Stimulated activated CD8-positive, alpha-beta memory T cell treated with anti-CD3 and anti-CD28 coated beads, Interleukin-12 subunit alpha, Interleukin-12 subunit beta, amount 100 ng/mL, for 24 hours (primary cell): ENCODE measurements around the gene RGR.

Experiments
- DNase-seq: peaks from one replicate; pipeline ENCODE4 v3.0.0-alpha.2; 2020; ENCODE audit errors: extremely low read depth

The RGR gene

DNA sequence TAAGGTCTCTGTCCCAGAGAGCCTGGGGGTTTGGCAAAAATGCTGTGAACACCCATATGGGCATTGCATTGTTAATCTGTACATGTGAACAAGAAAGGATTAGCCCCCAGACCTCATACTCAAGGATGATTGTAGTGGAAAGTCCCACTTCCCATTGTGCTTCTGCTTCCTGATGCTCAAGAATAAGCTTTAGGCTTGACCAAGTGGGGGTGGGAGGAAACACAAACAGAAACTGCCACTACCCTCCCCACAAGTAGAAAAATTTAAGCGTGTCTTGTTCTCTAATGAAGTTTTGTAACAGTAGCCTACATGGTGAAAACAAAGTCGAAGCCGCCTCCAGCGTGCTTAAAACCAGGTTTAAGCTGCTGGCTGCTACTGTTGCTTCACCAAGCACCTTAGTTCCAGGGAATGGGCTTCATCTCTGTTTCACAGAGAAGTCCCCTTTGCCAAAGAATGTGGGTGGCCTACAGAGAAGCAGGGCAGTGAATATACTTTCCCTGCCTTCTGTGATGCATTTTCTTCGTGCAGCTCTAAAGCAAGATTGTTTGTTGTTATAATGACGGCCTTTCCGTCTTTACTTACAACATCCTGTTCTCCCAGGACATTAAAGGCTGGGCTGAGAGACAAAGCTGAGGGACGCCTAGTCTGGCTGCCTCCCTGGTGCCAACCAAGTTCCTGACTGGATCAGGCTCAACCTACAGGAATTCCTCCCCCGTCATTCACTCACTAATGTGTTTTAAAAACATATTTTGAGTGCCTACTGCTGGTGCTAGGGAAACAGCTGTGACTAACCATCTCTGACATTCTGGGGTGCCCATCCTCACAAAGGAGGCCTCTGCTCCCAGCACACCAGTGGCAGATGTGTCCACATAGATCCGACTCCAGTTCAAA is 51.5 kb downstream of the RGR start:
- DNase-seq = no peak

- no peak for DNase-seq
Observed at GRCh38 chr10:84298057-84298456, 53.2 kb downstream of the RGR start.

DNA sequence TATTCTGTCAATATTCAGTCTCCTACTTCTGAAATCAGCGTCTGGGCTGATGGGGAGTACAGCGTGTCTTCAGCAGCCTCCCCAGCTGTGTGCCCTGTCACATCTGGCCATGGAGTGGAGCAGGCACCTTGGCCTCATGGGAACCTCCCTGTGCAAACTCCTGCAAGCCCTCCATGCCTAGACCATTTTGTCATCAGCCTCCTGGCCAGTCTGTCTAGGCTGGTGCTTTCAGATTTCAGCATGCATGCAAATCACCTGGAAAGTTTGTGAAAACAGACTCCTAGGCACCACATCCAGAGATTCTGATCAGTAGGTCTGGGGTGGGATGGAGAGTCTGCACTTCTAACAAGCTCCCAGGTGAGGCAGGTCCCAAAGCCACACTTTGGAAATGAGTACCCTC is 57.4 kb downstream of the RGR start:
- no peak for DNase-seq

GRCh38 chr10:84306751-84307384 is 62.0 kb downstream of the RGR start:
- no peak for DNase-seq

DNA sequence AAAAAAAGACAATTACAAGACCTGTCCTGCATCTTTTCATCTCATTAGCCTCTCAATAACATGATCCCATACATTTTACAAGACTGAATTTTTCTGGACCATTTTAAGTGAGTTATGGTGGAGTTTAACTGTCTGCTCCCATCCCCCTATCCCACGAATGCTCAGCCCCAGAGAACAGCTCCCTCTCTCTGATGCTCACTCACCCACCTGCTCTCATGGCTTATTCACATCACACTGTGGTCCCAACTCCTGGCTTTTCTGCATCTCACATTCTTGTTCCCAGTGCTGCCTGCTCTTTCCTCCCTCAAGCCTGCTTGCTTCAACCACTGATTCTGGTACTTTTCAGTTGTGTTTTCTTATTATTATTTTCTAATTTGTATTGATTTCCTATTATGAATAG is 63.2 kb downstream of the RGR start:
- DNase-seq = no peak

DNA sequence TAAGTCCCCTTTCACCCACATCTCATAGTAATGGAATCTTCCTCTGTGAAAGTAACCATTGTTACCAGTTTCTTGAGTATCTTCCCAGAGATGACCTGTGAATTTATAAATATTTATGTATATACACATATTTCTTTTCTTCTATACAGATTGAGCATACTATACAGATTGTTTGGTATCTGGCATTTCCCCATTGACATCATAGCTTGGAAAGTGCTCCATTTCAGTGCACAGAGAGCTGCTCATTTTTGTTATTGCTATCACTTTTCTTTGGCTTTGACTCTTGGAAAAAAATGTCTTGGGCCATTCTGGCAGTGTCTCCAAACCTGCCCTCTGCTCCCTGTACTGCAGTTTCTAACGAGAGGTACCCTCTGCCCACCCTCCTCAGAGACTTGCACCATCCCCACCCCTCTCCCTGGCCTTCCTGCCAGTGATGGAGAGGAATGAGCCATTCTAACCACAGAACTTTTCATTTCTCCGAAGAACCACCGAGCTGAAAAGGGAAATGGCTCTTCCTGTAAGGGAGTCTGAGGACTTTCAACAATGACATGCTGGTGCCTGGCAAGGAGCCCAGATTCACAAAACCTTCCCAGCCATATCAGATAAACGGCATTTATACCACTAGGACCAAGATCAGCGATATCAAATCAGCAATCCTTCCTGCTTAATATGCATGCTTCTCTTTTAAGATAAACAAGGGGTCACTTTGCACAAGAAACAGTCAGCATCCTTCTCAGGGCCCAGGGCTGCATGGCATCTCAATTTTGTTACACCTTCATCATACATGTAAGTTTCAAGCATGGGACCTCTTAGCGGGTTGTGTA is 63.8 kb downstream of the RGR start:
- no peak for DNase-seq
